ENCODE measurements around the gene TP53TG3C. TPM values are rescaled to one million over a fixed set of nuclear protein-coding genes. Genes with fewer than 3 reads are reported as not detected.

TP53TG3C gene
- total RNA-seq, result not detected in 2 replicates

GRCh38 chr16:33193926-33194325 lies at the start of gene TP53TG3C:
Gene TP53TG3C, plus strand, starts transcription at chr16:33194226. Its CDS starts 68 bp downstream, at chr16:33194294.

Other genes starting within 250 kb of the TP53TG3C start
- gene TP53TG3E, start 110.1 kb downstream of the TP53TG3C start, total RNA-seq, result not detected in 2 replicates
- not detected in 2 replicates for gene TP53TG3B, start 166.6 kb downstream of the TP53TG3C start, total RNA-seq

Data from cardiac ventricle fibroblast (primary cell).